CD4-positive, alpha-beta T cell treated with Interleukin-10 for 1 hour (primary cell): Measurements from ENCODE around the gene DNAH11.
"Not testable (repeated sequence)": the region's sequence is repeated elsewhere in the genome, so short reads cannot be mapped to it uniquely, and the experiment has no call there.

Experiments
- DNase-seq: peaks from one replicate; pipeline ENCODE4 v3.0.0-alpha.2; 2020

DNAH11 gene

GRCh38 chr7:21782996-21783395 is 240.2 kb downstream of the DNAH11 start:
- no peak for DNase-seq

GRCh38 chr7:21784989-21785388 is 242.2 kb downstream of the DNAH11 start:
- DNase-seq: no peak

GRCh38 chr7:21805791-21806190 is 263.0 kb downstream of the DNAH11 start:
- no peak for DNase-seq

- DNase-seq: no peak
Measured at GRCh38 chr7:21806388-21806787, 263.5 kb downstream of the DNAH11 start.

GRCh38 chr7:21819048-21819447 is 276.2 kb downstream of the DNAH11 start:
- DNase-seq: no peak

GRCh38 chr7:21828841-21829240 is 286.0 kb downstream of the DNAH11 start:
- no peak for DNase-seq

GRCh38 chr7:21829731-21830130 is 286.9 kb downstream of the DNAH11 start:
- no peak for DNase-seq

- DNase-seq: no peak
Measured at GRCh38 chr7:21844742-21845141, 301.9 kb downstream of the DNAH11 start.

GRCh38 chr7:21850531-21851285 is 307.9 kb downstream of the DNAH11 start:
- no peak for DNase-seq

- no peak for DNase-seq
Measured at GRCh38 chr7:21851559-21851967, 308.7 kb downstream of the DNAH11 start.

GRCh38 chr7:21865631-21866204 is 322.9 kb downstream of the DNAH11 start:
- DNase-seq: not testable (repeated sequence)

GRCh38 chr7:21866731-21867130 is 323.9 kb downstream of the DNAH11 start:
- no peak for DNase-seq

GRCh38 chr7:21867226-21867625 is 324.4 kb downstream of the DNAH11 start:
- no peak for DNase-seq

GRCh38 chr7:21867816-21868575 is 325.2 kb downstream of the DNAH11 start:
- no peak for DNase-seq

- no peak for DNase-seq
Measured at GRCh38 chr7:21868576-21868850, 325.7 kb downstream of the DNAH11 start.

GRCh38 chr7:21869785-21870402 is 327.1 kb downstream of the DNAH11 start:
- no peak for DNase-seq

- DNase-seq: no peak
Measured at GRCh38 chr7:21883069-21883468, 340.2 kb downstream of the DNAH11 start.

- DNase-seq: not testable (repeated sequence)
Measured at GRCh38 chr7:21883501-21883900, 340.7 kb downstream of the DNAH11 start.

GRCh38 chr7:21884496-21884895 is 341.7 kb downstream of the DNAH11 start:
- no peak for DNase-seq

- DNase-seq: no peak
Measured at GRCh38 chr7:21886396-21886795, 343.6 kb downstream of the DNAH11 start.

- DNase-seq: no peak
Measured at GRCh38 chr7:21887353-21887752, 344.5 kb downstream of the DNAH11 start.

- DNase-seq: no peak
Measured at GRCh38 chr7:21887779-21888178, 344.9 kb downstream of the DNAH11 start.

- DNase-seq: no peak
Measured at GRCh38 chr7:21891291-21891690, 348.5 kb downstream of the DNAH11 start.

GRCh38 chr7:21893401-21893800 is 350.6 kb downstream of the DNAH11 start:
- no peak for DNase-seq
